H9 (cell line): ENCODE measurements around the gene POU3F3. TPM values are rescaled to one million over a fixed set of nuclear protein-coding genes. Genes with fewer than 3 reads are reported as not detected.

ENCODE experiments used
- DNase-seq: peaks from one replicate; pipeline ENCODE4 v3.0.0-alpha.2; 2017
- H2AFZ ChIP-seq: one replicate; pipeline ENCODE4 v1.6.1; 2013; ENCODE audit warnings: mild to moderate bottlenecking, low read length, control low read depth, moderate library complexity
- H2AK5ac ChIP-seq: 2 replicates; pipeline ENCODE4 v1.6.1; 2013; ENCODE audit warnings: low read length, control low read depth, mixed read lengths; ENCODE audit not compliant: insufficient read length
- H2BK120ac ChIP-seq: one replicate; pipeline ENCODE4 v1.6.1; 2013; ENCODE audit warnings: low read depth, mild to moderate bottlenecking, low read length, control low read depth, inconsistent platforms; ENCODE audit not compliant: poor library complexity, severe bottlenecking
- H2BK12ac ChIP-seq: 2 replicates; pipeline ENCODE4 v1.6.1; 2013; ENCODE audit warnings: low read length, control low read depth, mixed read lengths, low read depth; ENCODE audit not compliant: insufficient read length
- H2BK15ac ChIP-seq: 2 replicates; pipeline ENCODE4 v1.6.1; 2013; ENCODE audit warnings: low read depth, low read length, control low read depth
- H2BK20ac ChIP-seq: one replicate; pipeline ENCODE4 v1.6.1; 2013; ENCODE audit warnings: low read depth, mild to moderate bottlenecking, low read length, control low read depth, inconsistent platforms; ENCODE audit not compliant: poor library complexity, severe bottlenecking
- H2BK5ac ChIP-seq: 2 replicates; pipeline ENCODE4 v1.6.1; 2013; ENCODE audit warnings: low read length, control low read depth, mixed read lengths; ENCODE audit not compliant: insufficient read length
- H3K14ac ChIP-seq: 2 replicates; pipeline ENCODE4 v1.6.1; 2013; ENCODE audit warnings: low read length, control low read depth; ENCODE audit not compliant: insufficient read depth
- H3K18ac ChIP-seq: 2 replicates; pipeline ENCODE4 v1.6.1; 2013; ENCODE audit warnings: low read depth, mild to moderate bottlenecking, mixed read lengths, low read length, control low read depth; ENCODE audit not compliant: insufficient read length
- H3K23ac ChIP-seq: 2 replicates; pipeline ENCODE4 v1.6.1; 2013; ENCODE audit warnings: low read length, control low read depth, mixed read lengths, low read depth; ENCODE audit not compliant: insufficient read length
- H3K23me2 ChIP-seq: 2 replicates; pipeline ENCODE4 v1.6.1; 2013; ENCODE audit warnings: low read depth, mild to moderate bottlenecking, mixed read lengths, low read length, control low read depth; ENCODE audit not compliant: insufficient read length, poor library complexity, severe bottlenecking
- H3K27ac ChIP-seq: 2 replicates; pipeline ENCODE4 v1.5.1; 2013; ENCODE audit warnings: low read length, control low read depth, mixed read lengths, low read depth; ENCODE audit not compliant: insufficient read length
- H3K27me3 ChIP-seq: 2 replicates; pipeline ENCODE4 v1.6.1; 2013; ENCODE audit warnings: low read length, control low read depth, inconsistent platforms; ENCODE audit not compliant: insufficient read depth
- H3K4ac ChIP-seq: 2 replicates; pipeline ENCODE4 v1.6.1; 2013; ENCODE audit warnings: low read depth, mild to moderate bottlenecking, control low read depth, inconsistent platforms, low read length, moderate library complexity
- H3K4me1 ChIP-seq: 2 replicates; pipeline ENCODE4 v1.6.1; 2013; ENCODE audit warnings: low read length, control low read depth, inconsistent platforms; ENCODE audit not compliant: insufficient read depth
- H3K4me2 ChIP-seq: 2 replicates; pipeline ENCODE4 v1.6.1; 2013; ENCODE audit warnings: low read length, control low read depth, mixed read lengths; ENCODE audit not compliant: insufficient read length, insufficient read depth
- H3K56ac ChIP-seq: 2 replicates; pipeline ENCODE4 v1.6.1; 2013; ENCODE audit warnings: low read depth, mild to moderate bottlenecking, mixed read lengths, low read length, control low read depth; ENCODE audit not compliant: insufficient read length
- H3K79me1 ChIP-seq: 2 replicates; pipeline ENCODE4 v1.6.1; 2013; ENCODE audit warnings: low read depth, mild to moderate bottlenecking, moderate library complexity, low read length, control low read depth, inconsistent platforms; ENCODE audit not compliant: insufficient read depth, poor library complexity, severe bottlenecking
- H3K79me2 ChIP-seq: 2 replicates; pipeline ENCODE4 v1.6.1; 2013; ENCODE audit warnings: low read length, control low read depth, inconsistent platforms; ENCODE audit not compliant: insufficient read depth
- H3K9ac ChIP-seq: 2 replicates; pipeline ENCODE4 v1.6.1; 2013; ENCODE audit warnings: low read length, control low read depth, mixed read lengths; ENCODE audit not compliant: insufficient read length; ENCODE audit errors: extremely low read depth
- H3K9me3 ChIP-seq: one replicate; pipeline ENCODE4 v1.6.1; 2013; ENCODE audit warnings: low read depth, low read length, inconsistent platforms; ENCODE audit not compliant: control insufficient read depth
- H3T11ph ChIP-seq: one replicate; pipeline ENCODE4 v1.6.1; 2013; ENCODE audit warnings: mild to moderate bottlenecking, low read length, control low read depth, inconsistent platforms
- H4K20me1 ChIP-seq: one replicate; pipeline ENCODE4 v1.6.1; 2013; ENCODE audit not compliant: control insufficient read depth, insufficient read length, insufficient read depth
- H4K5ac ChIP-seq: 2 replicates; pipeline ENCODE4 v1.6.1; 2013; ENCODE audit warnings: low read depth, mild to moderate bottlenecking, mixed read lengths, low read length, control low read depth; ENCODE audit not compliant: insufficient read length
- H4K8ac ChIP-seq: replicated peaks from 2 replicates; pipeline ENCODE4 v1.6.1; 2013; ENCODE audit warnings: low read length, control low read depth, mixed read lengths, low read depth; ENCODE audit not compliant: insufficient read length
- H4K91ac ChIP-seq: 2 replicates; pipeline ENCODE4 v1.6.1; 2013; ENCODE audit warnings: low read depth, mild to moderate bottlenecking, moderate library complexity, mixed read lengths, low read length, control low read depth; ENCODE audit not compliant: insufficient read length
- H3K27ac Mint-ChIP-seq, 3 experiments: 2 replicates in 2 of 3; 3 replicates in 1 of 3; pipeline ENCODE4 v1.8.0; 2020 to 2021; ENCODE audit warnings: mixed read lengths in 3 of 3, mild to moderate bottlenecking in 1 of 3, moderate library complexity in 1 of 3
- H3K27me3 Mint-ChIP-seq: 2 replicates; pipeline ENCODE4 v1.8.0; 2021; ENCODE audit warnings: low read depth, mild to moderate bottlenecking, moderate library complexity, mixed read lengths
- H3K36me3 Mint-ChIP-seq, 3 experiments: 2 replicates in 2 of 3; 3 replicates in 1 of 3; pipeline ENCODE4 v1.8.0; 2020 to 2021; ENCODE audit warnings: low read depth in 3 of 3, mixed read lengths in 3 of 3; ENCODE audit not compliant: insufficient read depth in 1 of 3
- H3K4me1 Mint-ChIP-seq, 2 experiments: 2 replicates each; pipeline ENCODE4 v1.8.0; 2020; ENCODE audit warnings: mixed read lengths in 2 of 2
- H3K4me3 Mint-ChIP-seq, 2 experiments: 2 replicates in 1 of 2; 3 replicates in 1 of 2; pipeline ENCODE4 v1.8.0; 2020 to 2021; ENCODE audit warnings: mild to moderate bottlenecking in 2 of 2, mixed read lengths in 2 of 2, moderate library complexity in 1 of 2
- H3K9me3 Mint-ChIP-seq, 2 experiments: 2 replicates in 1 of 2; 3 replicates in 1 of 2; pipeline ENCODE4 v1.8.0; 2020; ENCODE audit warnings: mild to moderate bottlenecking in 2 of 2, mixed read lengths in 2 of 2, moderate library complexity in 1 of 2
- WGBS: extraction: QIAGEN DNeasy Blood & Tissue Kit; methylation state at CpG from one replicate; pipeline ENCODE4 v1.1.7; 2013; ENCODE audit warnings: missing lambda C conversion rate, low lambda C conversion rate, mixed read lengths; ENCODE audit not compliant: insufficient read length; ENCODE audit errors: extremely low coverage; 5-methylcytosine and 5-hydroxymethylcytosine counted together
- total RNA-seq: library from RNA; stranded (reverse); gene quantifications from 2 replicates; pipeline ENCODE4 v1.2.1, GENCODE V29; 2021
- TF ChIP-seq, protein P1 (sequence below): fragments of 200-600 bp; sonication (generic); conservative IDR thresholded peaks from 3 replicates; pipeline ENCODE4 v1.8.0; 2021; ENCODE audit warnings: antibody characterized with exemption, mild to moderate bottlenecking

Gene POU3F3
- total RNA-seq, 1 experiment from 2014 or later, result not detected

DNA sequence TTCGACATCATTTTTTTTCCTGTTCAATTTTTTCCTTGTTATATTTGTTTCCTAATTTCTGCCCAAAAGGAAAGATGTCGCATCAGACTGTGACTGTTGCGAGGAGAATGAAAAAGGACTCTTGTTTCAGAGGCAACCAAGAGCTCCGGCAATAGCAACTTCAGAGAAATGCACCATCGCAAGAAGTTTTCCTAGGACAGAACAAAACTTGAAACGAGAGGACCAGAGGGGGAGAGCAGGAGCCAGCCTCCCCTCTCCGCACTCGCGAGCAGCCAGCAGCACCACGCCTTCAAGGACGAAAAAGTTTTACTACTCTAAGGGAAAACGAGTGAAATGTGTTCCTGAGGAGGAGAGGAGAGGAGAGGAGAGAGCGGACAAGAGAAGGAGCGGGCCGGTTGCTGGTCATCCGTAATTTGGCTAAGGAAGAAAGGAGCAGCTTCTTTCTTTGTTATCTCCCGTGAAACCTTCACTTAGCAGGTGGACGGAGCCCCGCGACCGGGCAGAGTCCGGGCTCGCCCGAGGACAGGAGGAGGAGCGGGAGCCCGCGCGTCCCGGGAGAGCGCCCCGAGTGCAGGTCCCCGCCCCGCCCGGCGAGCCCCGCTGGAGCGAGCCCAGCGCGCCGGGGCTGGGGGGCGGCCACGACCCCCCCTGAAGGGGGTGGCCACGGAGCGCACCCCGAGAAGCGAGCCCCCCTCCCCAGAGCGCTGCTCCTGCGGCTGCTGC lies 744 bp downstream of the POU3F3 start:
- no peak overlapping the region for H2AFZ ChIP-seq

More for the DNA sequence above, 744 bp downstream of the POU3F3 start:
- no peak overlapping the region for H2BK120ac ChIP-seq
- no peak overlapping the region for H2BK12ac ChIP-seq
- H3K23me2 ChIP-seq, result peaks cover 13% of the 10 kb centered on the region
- no peak overlapping the region for H4K5ac ChIP-seq
- no peak overlapping the region for H2BK15ac ChIP-seq
- no peak overlapping the region for H4K91ac ChIP-seq
- H3K4ac ChIP-seq, result no peak overlapping the region
- H3K4me1 ChIP-seq, result no peaks in the 10 kb centered on the region; the same call in 1 of the 2 replicates
- peaks cover 64% of the 10 kb centered on the region for H3K27me3 ChIP-seq
- H3T11ph ChIP-seq, result no peak overlapping the region
- Mint-ChIP-seq H3K4me1 (peaks cover 37 to 60% of the 10 kb centered on the region in 2 experiments), H3K27me3 (peaks cover 89% of the 10 kb centered on the region), H3K27ac (no peak overlapping the region), H3K4me3 (peak overlapping the region; percentile 72 to 89), H3K36me3 (peaks cover 0 to 2% (median 0%) of the 10 kb centered on the region in 3 experiments; a peak in 2 of 7 replicates), H3K9me3 (peaks cover 6 to 17% of the 10 kb centered on the region in 2 experiments; a peak in 4 of 5 replicates)
- DNase-seq, result peak; percentile 32
- no peak overlapping the region for H4K8ac ChIP-seq
- H3K79me2 ChIP-seq, result no peaks in the 10 kb centered on the region
- no peaks in the 10 kb centered on the region for H3K79me1 ChIP-seq
- H2BK20ac ChIP-seq, result no peak overlapping the region
- peak overlapping the region; percentile 28 for H3K4me2 ChIP-seq
- no peak overlapping the region for H3K9ac ChIP-seq
- WGBS, result no CpG with 5 or more reads among the region's 48 CpGs
- no peaks in the 10 kb centered on the region for H3K9me3 ChIP-seq
- H3K14ac ChIP-seq, result no peak overlapping the region
- H3K23ac ChIP-seq, result no peak overlapping the region
- no peak overlapping the region for H2BK5ac ChIP-seq
- no peak overlapping the region for H3K18ac ChIP-seq
- H3K56ac ChIP-seq, result no peak overlapping the region
- TF ChIP-seq, protein P1, sequence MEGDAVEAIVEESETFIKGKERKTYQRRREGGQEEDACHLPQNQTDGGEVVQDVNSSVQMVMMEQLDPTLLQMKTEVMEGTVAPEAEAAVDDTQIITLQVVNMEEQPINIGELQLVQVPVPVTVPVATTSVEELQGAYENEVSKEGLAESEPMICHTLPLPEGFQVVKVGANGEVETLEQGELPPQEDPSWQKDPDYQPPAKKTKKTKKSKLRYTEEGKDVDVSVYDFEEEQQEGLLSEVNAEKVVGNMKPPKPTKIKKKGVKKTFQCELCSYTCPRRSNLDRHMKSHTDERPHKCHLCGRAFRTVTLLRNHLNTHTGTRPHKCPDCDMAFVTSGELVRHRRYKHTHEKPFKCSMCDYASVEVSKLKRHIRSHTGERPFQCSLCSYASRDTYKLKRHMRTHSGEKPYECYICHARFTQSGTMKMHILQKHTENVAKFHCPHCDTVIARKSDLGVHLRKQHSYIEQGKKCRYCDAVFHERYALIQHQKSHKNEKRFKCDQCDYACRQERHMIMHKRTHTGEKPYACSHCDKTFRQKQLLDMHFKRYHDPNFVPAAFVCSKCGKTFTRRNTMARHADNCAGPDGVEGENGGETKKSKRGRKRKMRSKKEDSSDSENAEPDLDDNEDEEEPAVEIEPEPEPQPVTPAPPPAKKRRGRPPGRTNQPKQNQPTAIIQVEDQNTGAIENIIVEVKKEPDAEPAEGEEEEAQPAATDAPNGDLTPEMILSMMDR, result no peak
- no peak overlapping the region for H2AK5ac ChIP-seq
- no peak overlapping the region for H3K27ac ChIP-seq
- H4K20me1 ChIP-seq, result no peaks in the 10 kb centered on the region
